Endothelial cell of umbilical vein (primary cell): Measurements from ENCODE around the gene C3orf22. TPM values are rescaled to one million over a fixed set of nuclear protein-coding genes. Genes with fewer than 3 reads are reported as not detected.

ENCODE experiments used
- BruUV-seq: library from RNA; stranded (reverse); fragments of 400-500 nt; replicated peaks from 2 replicates; lab custom pipeline; 2021; lab: Mats Ljungman, UMichigan
- CTCF ChIA-PET: fragments of 300-600, 350-600 bp; sonication (Branson Sonifier 250); formaldehyde crosslinking; loops from one replicate; lab custom pipeline; 2021; ENCODE audit warnings: antibody characterized with exemption, inconsistent platforms; lab: Charles Lee
- POLR2A ChIA-PET: fragments of 300-600, 350-600 bp; sonication (Branson Sonifier 250); formaldehyde crosslinking; loops from one replicate; lab custom pipeline; 2021; ENCODE audit warnings: antibody characterized with exemption, inconsistent platforms; lab: Charles Lee
- DNase-seq: peaks from one replicate; pipeline ENCODE4 v3.0.0-alpha.2; 2011; ENCODE audit warnings: low read depth, low spot score
- FAIRE-seq: peaks from 2 replicates; lab custom pipeline; 2011; peaks lifted over from hg19 to GRCh38; lab: Jason Lieb, UNC
- H2AFZ ChIP-seq: 2 replicates; pipeline ENCODE4 v1.6.0; 2012; ENCODE audit warnings: low read depth, low read length, control low read depth, inconsistent platforms
- H3K27ac ChIP-seq: 2 replicates; pipeline ENCODE4 v1.5.1; 2011; ENCODE audit warnings: low read depth, mild to moderate bottlenecking, control low read depth, low read length, moderate library complexity; ENCODE audit not compliant: insufficient read depth
- H3K27me3 ChIP-seq, 2 experiments: 2 replicates each; pipeline versions ENCODE4 v1.6.0 to v1.6.1; 2011; ENCODE audit warnings: low read length in 2 of 2, mixed read lengths in 1 of 2; ENCODE audit not compliant: control insufficient read depth in 2 of 2, insufficient read depth in 2 of 2
- H3K36me3 ChIP-seq, 2 experiments: 2 replicates in 1 of 2; 3 replicates in 1 of 2; pipeline ENCODE4 v1.5.1; 2011; ENCODE audit warnings: low read length in 2 of 2, mild to moderate bottlenecking in 1 of 2, moderate library complexity in 1 of 2; ENCODE audit not compliant: control insufficient read depth in 2 of 2, insufficient read depth in 2 of 2; ENCODE audit errors: extremely low read depth in 1 of 2
- H3K4me1 ChIP-seq: 3 replicates; pipeline ENCODE4 v1.5.1; 2011; ENCODE audit warnings: mild to moderate bottlenecking, low read length; ENCODE audit not compliant: control insufficient read depth, insufficient read depth; ENCODE audit errors: extremely low read depth
- H3K4me2 ChIP-seq: 2 replicates; pipeline ENCODE4 v1.6.1; 2011; ENCODE audit warnings: low read length, control low read depth, mixed read lengths; ENCODE audit not compliant: insufficient read depth
- H3K4me3 ChIP-seq, 3 experiments: fragments of 200-600 bp in 1 of 3; sonication (generic), shearing (Covaris generic) in 1 of 3; replicated peaks in 1 of 3; 2 replicates each; pipeline ENCODE4 v1.5.1; 2011 to 2016; ENCODE audit warnings: control low read depth in 3 of 3, low read length in 3 of 3, mild to moderate bottlenecking in 2 of 3, inconsistent platforms in 1 of 3, low read depth in 1 of 3, moderate library complexity in 1 of 3; ENCODE audit not compliant: insufficient read depth in 1 of 3
- H3K79me2 ChIP-seq: 2 replicates; pipeline ENCODE4 v1.6.0; 2012; ENCODE audit warnings: low read length, inconsistent platforms; ENCODE audit not compliant: control insufficient read depth, insufficient read depth
- H3K9ac ChIP-seq: replicated peaks from 2 replicates; pipeline ENCODE3; 2011; ENCODE audit warnings: low read length, control low read depth; ENCODE audit not compliant: insufficient read depth; ENCODE audit errors: extremely low read depth
- H3K9me1 ChIP-seq: replicated peaks from 3 replicates; pipeline ENCODE4 v1.6.0; 2011; ENCODE audit warnings: mild to moderate bottlenecking, low read length; ENCODE audit not compliant: control insufficient read depth, insufficient read depth; ENCODE audit errors: extremely low read depth
- H3K9me3 ChIP-seq: replicated peaks from 2 replicates; pipeline ENCODE4 v1.5.1; 2012; ENCODE audit warnings: low read length, inconsistent platforms; ENCODE audit not compliant: control insufficient read depth, insufficient read depth
- H4K20me1 ChIP-seq: replicated peaks from 2 replicates; pipeline ENCODE3; 2011; ENCODE audit warnings: mild to moderate bottlenecking, low read length; ENCODE audit not compliant: control insufficient read depth, insufficient read depth; ENCODE audit errors: extremely low read depth
- CTCF ChIP-seq, 2 donors: IDR thresholded peaks; 1 replicate in 1 of 2; 2 replicates in 1 of 2; pipeline ENCODE4 v1.5.1; 2011; ENCODE audit warnings: low read length in 2 of 2, mild to moderate bottlenecking in 2 of 2, moderate library complexity in 2 of 2, control low read depth in 1 of 2, inconsistent platforms in 1 of 2, low read depth in 1 of 2; ENCODE audit not compliant: insufficient read depth in 1 of 2; ENCODE audit errors: extremely low read depth in 1 of 2
- EZH2 ChIP-seq: IDR thresholded peaks from 2 replicates; pipeline ENCODE4 v1.6.1; 2012; ENCODE audit warnings: borderline replicate concordance, low read depth, mild to moderate bottlenecking, moderate library complexity, low read length, inconsistent platforms; ENCODE audit not compliant: severe bottlenecking
- FOS ChIP-seq: IDR thresholded peaks from 2 replicates; pipeline ENCODE4 v1.6.1; 2011; ENCODE audit warnings: mild to moderate bottlenecking, low read length, moderate library complexity, borderline replicate concordance; ENCODE audit not compliant: insufficient read depth
- GATA2 ChIP-seq: IDR thresholded peaks from 2 replicates; pipeline ENCODE4 v1.7.0; 2011; ENCODE audit warnings: low read depth, mild to moderate bottlenecking, moderate library complexity, mixed read lengths, low read length; ENCODE audit not compliant: insufficient read length, insufficient read depth
- JUN ChIP-seq: IDR thresholded peaks from 2 replicates; pipeline ENCODE4 v1.6.1; 2011; ENCODE audit warnings: borderline replicate concordance, low read depth; ENCODE audit not compliant: insufficient read length, insufficient read depth
- MYC ChIP-seq: IDR thresholded peaks from one replicate; pipeline ENCODE4 v1.6.1; 2011; ENCODE audit warnings: mild to moderate bottlenecking, low read depth, low read length
- POLR2A ChIP-seq: IDR thresholded peaks from 2 replicates; pipeline ENCODE4 v1.6.1; 2012; ENCODE audit warnings: low read depth, mild to moderate bottlenecking, control low read depth, low read length
- POLR2AphosphoS5 ChIP-seq: IDR thresholded peaks from 2 replicates; pipeline ENCODE4 v1.6.1; 2012; ENCODE audit warnings: low read depth, mild to moderate bottlenecking, control low read depth, low read length, moderate library complexity; ENCODE audit not compliant: insufficient read depth
- dilution Hi-C: fragments of 300-500 bp; cut with MboI; formaldehyde crosslinking; loops from one replicate; pipeline ENCODE4 v1.15.0; 2019; ENCODE audit warnings: low sequenced_read_pairs; ENCODE audit not compliant: extremely low pct_ligation_motif_present
- intact Hi-C: fragments of 100-400 bp; cut with micrococcal nuclease; formaldehyde crosslinking; loops from one replicate; pipeline ENCODE4 v1.10.0; 2022
- polyA plus RNA-seq, 4 experiments: library from polyadenylated mRNA; depleted of rRNA in 3 of 4; stranded (reverse) in 3 of 4; unstranded in 1 of 4; fragments of >200 nt; gene quantifications; 2 replicates each; pipeline versions ENCODE4 v1.2.1 to v1.2.3, GENCODE V29; 2011 to 2012; ENCODE audit warnings: missing spikeins in 1 of 4
- total RNA-seq: library from RNA; stranded (reverse); gene quantifications from 2 replicates; pipeline ENCODE4 v1.2.3, GENCODE V29; 2021
- TF ChIP-seq, protein P1 (sequence below): IDR thresholded peaks from 2 replicates; pipeline ENCODE4 v1.6.1; 2011; ENCODE audit not compliant: insufficient read depth, insufficient read length

C3orf22 gene
- total and polyA plus RNA-seq, 2 donors (not counting 3 experiments of a cell fraction or from before 2014, with no cell fraction given): not detected

- intact Hi-C loops (loop anchor here (10.0 kb wide), 1 partner anchor 475 kb away; no protein-coding TSS in a partner anchor), dilution Hi-C loops (no loop called here)
- Histone ChIP-seq H3K4me3 (no peak overlapping the region), H3K4me2 (no peak overlapping the region), H3K36me3 (no peaks in the 10 kb centered on the region), H3K9me3 (no peaks in the 10 kb centered on the region), H3K27ac (no peak overlapping the region), H3K4me1 (no peaks in the 10 kb centered on the region), H3K79me2 (no peaks in the 10 kb centered on the region), H3K27me3 (peaks cover 2 to 16% of the 10 kb centered on the region in 2 experiments), H3K9ac (no peak overlapping the region), H4K20me1 (no peaks in the 10 kb centered on the region), H3K9me1 (no peaks in the 10 kb centered on the region), H2AFZ (no peak overlapping the region)
- no TSS peak for BruUV-seq
- no peak for DNase-seq
- no peak for FAIRE-seq
- ChIA-PET POLR2A (no interaction called here), CTCF (no interaction called here)
- TF ChIP-seq POLR2AphosphoS5 (no peak), MYC (no peak), FOS (no peak), POLR2A (no peak), EZH2 (no peak), CTCF (IDR thresholded peaks at IDR 0.05; ENCODE audit: extremely low read depth in 1 of 2, insufficient read depth in 1 of 2, low read depth in 1 of 2, low read length in 2 of 2) (no peak), GATA2 (no peak), JUN (no peak)
- TF ChIP-seq, protein P1, sequence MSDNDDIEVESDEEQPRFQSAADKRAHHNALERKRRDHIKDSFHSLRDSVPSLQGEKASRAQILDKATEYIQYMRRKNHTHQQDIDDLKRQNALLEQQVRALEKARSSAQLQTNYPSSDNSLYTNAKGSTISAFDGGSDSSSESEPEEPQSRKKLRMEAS: no peak
Observed at GRCh38 chr3:126529585-126530170, 29.1 kb downstream of the C3orf22 start.
